Sigmoid colon (tissue), 7 donors: ENCODE data around the gene MMS19. TPM values are rescaled to one million over a fixed set of nuclear protein-coding genes. Genes with fewer than 3 reads are reported as not detected.
A peak's percentile ranks its signal among the peaks of the same experiment; 100 is the strongest.

Experiments used
- DNase-seq: peaks from one replicate; pipeline ENCODE4 v3.0.0-alpha.2; 2019
- H3K27ac ChIP-seq, 4 donors: fragments of 200-600 bp; sonication (generic); one replicate each; pipeline ENCODE4 v1.5.1; 2016 to 2019; ENCODE audit warnings: mild to moderate bottlenecking in 1 of 4
- H3K27me3 ChIP-seq, 3 donors: fragments of 200-600 bp; sonication (generic); one replicate each; pipeline ENCODE4 v1.5.1; 2019; ENCODE audit warnings: mild to moderate bottlenecking in 1 of 3
- H3K36me3 ChIP-seq, 4 donors: fragments of 200-600 bp; sonication (generic); one replicate each; pipeline ENCODE4 v1.5.1; 2016 to 2019
- H3K4me1 ChIP-seq, 4 donors: fragments of 200-600 bp; sonication (generic); one replicate each; pipeline ENCODE4 v1.5.1; 2017 to 2019
- H3K4me3 ChIP-seq, 4 donors: fragments of 200-600 bp; sonication (generic); one replicate each; pipeline ENCODE4 v1.5.1; 2017 to 2019; ENCODE audit warnings: mild to moderate bottlenecking in 2 of 4, moderate library complexity in 1 of 4
- H3K9me3 ChIP-seq, 4 donors: fragments of 200-600 bp in 3 of 4; sonication (generic) in 3 of 4; one replicate each; pipeline versions ENCODE4 v1.5.1 to v1.6.1; 2013 to 2019
- CTCF ChIP-seq, 4 experiments: fragments of 450-650 bp in 3 of 4; fragments of 200-600 bp in 1 of 4; IDR thresholded peaks; one replicate each; pipeline ENCODE4 v1.5.1; 2016 to 2019; ENCODE audit warnings: antibody characterized with exemption in 4 of 4, mild to moderate bottlenecking in 3 of 4, moderate library complexity in 2 of 4
- EP300 ChIP-seq, 4 donors: sonication (generic); formaldehyde crosslinking; IDR thresholded peaks; one replicate each; pipeline ENCODE4 v1.6.1; 2017; ENCODE audit warnings: antibody characterized with exemption in 4 of 4
- POLR2A ChIP-seq, 2 donors: fragments of 450-650 bp; IDR thresholded peaks; one replicate each; pipeline ENCODE4 v1.6.1; 2016; ENCODE audit warnings: antibody characterized with exemption in 2 of 2, mild to moderate bottlenecking in 2 of 2, moderate library complexity in 2 of 2
- POLR2AphosphoS5 ChIP-seq, 4 donors: sonication (generic); formaldehyde crosslinking; IDR thresholded peaks; one replicate each; pipeline ENCODE4 v1.6.1; 2017; ENCODE audit warnings: antibody characterized with exemption in 4 of 4
- WGBS, 2 donors: extraction: QIAGEN DNeasy Blood & Tissue Kit; methylation state at CpG; one replicate each; pipeline ENCODE4 v1.1.7; 2013; 5-methylcytosine and 5-hydroxymethylcytosine counted together
- intact Hi-C: fragments of 100-400 bp; cut with DNase I; formaldehyde crosslinking; loops from one replicate; pipeline ENCODE4 v1.15.1; 2023
- polyA plus RNA-seq, 3 donors: library from polyadenylated mRNA; stranded (reverse); fragments of 200-250 nt; gene quantifications; one replicate each; pipeline ENCODE4 v1.2.3, GENCODE V29; 2013
- total RNA-seq, 4 donors: library from RNA; depleted of rRNA; stranded (reverse); fragments of >200 nt; gene quantifications; one replicate each; pipeline ENCODE4 v1.1.0, GENCODE V29; 2016
- donor health status: healthy with polysubstance abuse.
- donor health status: Bipolar disorder and iron deficiency.
- donor health status: healthy.

Gene MMS19
- total and polyA plus RNA-seq, 7 donors: 29.4 to 79.8 (median 48.9) TPM

GRCh38 chr10:97452352-97452751, 45.9 kb downstream of the MMS19 start:
- no peak overlapping the region for H3K27ac ChIP-seq
- 90 to 95% methylated on average over 6 of the region's 6 CpGs for WGBS, 2 donors
- no peak for DNase-seq
- no peak overlapping the region for H3K4me3 ChIP-seq
- no peak for TF ChIP-seq POLR2A (IDR thresholded peaks at IDR 0.05)
- no peak for TF ChIP-seq POLR2AphosphoS5 (IDR thresholded peaks at IDR 0.05)
- no peak for TF ChIP-seq EP300 (IDR thresholded peaks at IDR 0.05)
- TF ChIP-seq CTCF (IDR thresholded peaks at IDR 0.05): no peak
- peaks cover 0 to 22% (median 15%) of the 10 kb centered on the region in 4 donors for H3K4me1 ChIP-seq
- H3K27me3 ChIP-seq: no peaks in the 10 kb centered on the region
- H3K9me3 ChIP-seq: no peaks in the 10 kb centered on the region
- intact Hi-C loops: no loop called here
- peaks cover 5 to 58% (median 18%) of the 10 kb centered on the region in 4 donors for H3K36me3 ChIP-seq

GRCh38 chr10:97451605-97452004, 46.6 kb downstream of the MMS19 start:
- DNase-seq: no peak
- no peaks in the 10 kb centered on the region for H3K9me3 ChIP-seq
- H3K4me3 ChIP-seq: no peak overlapping the region
- TF ChIP-seq CTCF (IDR thresholded peaks at IDR 0.05) (no peak), POLR2AphosphoS5 (IDR thresholded peaks at IDR 0.05) (peak in 1 of 4 donors; percentile 14), EP300 (IDR thresholded peaks at IDR 0.05) (no peak)
- peaks cover 0 to 29% (median 23%) of the 10 kb centered on the region in 4 donors for H3K4me1 ChIP-seq
- no peaks in the 10 kb centered on the region for H3K27me3 ChIP-seq
- WGBS, 2 donors: 97% methylated on average over 17 of the region's 17 CpGs
- H3K36me3 ChIP-seq: peaks cover 5 to 51% (median 13%) of the 10 kb centered on the region in 4 donors
- intact Hi-C loops: no loop called here
- no peak overlapping the region for H3K27ac ChIP-seq

GRCh38 chr10:97450828-97451227, 47.4 kb downstream of the MMS19 start:
- no peak overlapping the region for H3K27ac ChIP-seq
- H3K9me3 ChIP-seq: no peaks in the 10 kb centered on the region
- H3K4me3 ChIP-seq: no peak overlapping the region
- TF ChIP-seq CTCF (IDR thresholded peaks at IDR 0.05): no peak
- TF ChIP-seq EP300 (IDR thresholded peaks at IDR 0.05): no peak
- no peak for TF ChIP-seq POLR2A (IDR thresholded peaks at IDR 0.05)
- TF ChIP-seq POLR2AphosphoS5 (IDR thresholded peaks at IDR 0.05): no peak
- no peak for DNase-seq
- WGBS, 2 donors: 65 to 85% methylated on average over 2 of the region's 2 CpGs
- H3K4me1 ChIP-seq: peaks cover 0 to 34% (median 25%) of the 10 kb centered on the region in 4 donors
- H3K27me3 ChIP-seq: no peaks in the 10 kb centered on the region
- intact Hi-C loops: no loop called here
- peaks cover 3 to 43% (median 6%) of the 10 kb centered on the region in 4 donors for H3K36me3 ChIP-seq

- Histone ChIP-seq H3K4me1 (peaks cover 0 to 35% (median 31%) of the 10 kb centered on the region in 4 donors), H3K27me3 (no peaks in the 10 kb centered on the region), H3K9me3 (no peaks in the 10 kb centered on the region), H3K4me3 (peak within 1 kb of the TSS; percentile 69 to 89 (median 77)), H3K36me3 (peaks cover 0 to 18% (median 1%) of the 10 kb centered on the region in 4 donors), H3K27ac (peak within 1 kb of the TSS; percentile 77 to 83 (median 81))
- WGBS, 2 donors: 0% methylated on average over 66 of the region's 66 CpGs
- intact Hi-C loops: loop anchor here (1.0 to 5.0 kb wide), 3 partner anchors 17 to 51 kb away; partner anchors contain the start of genes MMS19, RRP12 and UBTD1
- DNase-seq: peak; percentile 94
- TF ChIP-seq POLR2AphosphoS5 (IDR thresholded peaks at IDR 0.05): peak; percentile 50 to 83 (median 80)
- TF ChIP-seq POLR2A (IDR thresholded peaks at IDR 0.05): peak in 1 of 2 donors; percentile 39
- TF ChIP-seq CTCF (IDR thresholded peaks at IDR 0.05): no peak
- TF ChIP-seq EP300 (IDR thresholded peaks at IDR 0.05): no peak
These were observed 52.2 kb downstream of the MMS19 start, which contains the start of the genes EXOSC1 and ZDHHC16 for GRCh38 chr10:97445722-97446639. TSS of gene EXOSC1 (minus strand) at chr10:97446006. CDS start at chr10:97445985, 21 bp downstream. TSS of gene ZDHHC16 (plus strand) at chr10:97446175. CDS start at chr10:97451676, 5,501 bp downstream.
